HG03521 (cell line): Measurements from ENCODE around the gene SLC12A4.
"Not testable (repeated sequence)": the region's sequence is repeated elsewhere in the genome, so short reads cannot be mapped to it uniquely, and the experiment has no call there.

Experiments used
- ATAC-seq: cut with Tn5 transposase; IDR thresholded peaks from one replicate; pipeline ENCODE4 v1.9.1; 2021; ENCODE audit warnings: mild to moderate bottlenecking, moderate library complexity; ENCODE audit not compliant: unreplicated experiment

The SLC12A4 gene

DNA sequence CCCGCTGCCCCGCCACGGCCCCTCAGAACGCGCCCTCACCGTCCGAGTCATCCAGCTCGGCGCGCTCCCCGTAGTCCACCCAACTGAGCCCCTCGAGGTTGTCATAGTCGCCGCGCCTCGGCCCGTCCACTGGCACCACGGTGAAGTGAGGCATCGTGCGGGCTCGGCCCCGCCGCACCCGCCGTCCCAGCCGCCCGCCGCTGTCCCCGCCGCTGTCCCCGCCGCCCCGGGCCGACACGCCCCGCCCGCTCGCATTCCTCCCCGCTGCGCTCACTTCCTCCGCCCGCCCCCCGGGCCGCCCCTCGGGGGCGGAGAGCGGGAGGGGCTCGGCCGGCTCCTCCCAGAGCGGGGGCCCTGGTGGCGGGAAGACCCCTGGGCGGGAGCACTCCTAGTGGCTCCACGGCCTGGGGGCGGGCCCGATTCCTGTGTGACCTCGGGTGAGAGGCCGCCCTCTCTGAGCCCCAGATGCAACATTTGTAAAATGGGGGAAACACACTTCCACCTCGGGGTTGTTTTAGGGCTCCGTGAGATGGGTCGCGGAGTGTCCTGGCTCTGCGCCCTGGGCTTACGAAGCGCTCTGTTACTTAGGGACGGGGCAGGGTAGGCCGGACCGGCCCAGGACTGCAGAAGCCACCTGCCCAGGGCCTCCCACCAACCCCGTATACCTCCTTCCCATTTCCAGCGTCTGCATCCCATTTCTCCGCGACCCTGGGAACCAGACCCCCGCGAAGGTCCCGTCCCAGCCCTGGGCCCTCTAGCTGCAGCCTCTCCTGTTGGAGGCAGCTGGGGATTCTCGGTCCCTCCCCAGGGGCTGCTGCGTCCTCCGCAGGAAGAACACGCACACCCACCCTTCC lies at the start of gene SLC12A4:
Gene SLC12A4 (minus strand): TSS at position 238 of the 854 bp plus-strand sequence. CDS start 84 bp downstream, at position 154.
- ATAC-seq, result peak; percentile 83

DNA sequence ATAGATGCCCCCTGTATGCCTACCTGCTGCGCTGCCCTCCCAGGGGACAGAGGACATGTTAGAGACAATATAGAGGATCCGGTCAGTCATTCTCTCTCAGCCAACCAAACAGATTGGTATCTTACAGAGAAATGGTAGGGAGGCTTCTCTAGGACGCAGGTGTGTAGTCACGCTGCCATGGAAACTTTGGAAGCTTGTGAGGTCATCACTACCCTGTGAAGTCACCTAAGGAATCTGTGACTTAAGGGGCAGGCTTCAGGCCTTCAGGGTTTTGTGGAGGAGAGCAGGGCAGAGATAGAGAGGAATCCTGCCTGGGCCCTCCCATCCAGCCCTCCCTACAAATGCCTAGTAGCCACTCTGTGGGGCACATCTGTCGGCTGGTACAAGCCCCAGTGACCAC lies 47.2 kb upstream of the SLC12A4 start, which contains the start of gene DPEP2NB:
Gene DPEP2NB (minus strand): TSS at position 231 of the 400 bp plus-strand sequence. CDS start 141 bp downstream, at position 90.
- ATAC-seq, result no peak

- no peak for ATAC-seq
Observed at GRCh38 chr16:68013440-68013839, 45.0 kb upstream of the SLC12A4 start.

DNA sequence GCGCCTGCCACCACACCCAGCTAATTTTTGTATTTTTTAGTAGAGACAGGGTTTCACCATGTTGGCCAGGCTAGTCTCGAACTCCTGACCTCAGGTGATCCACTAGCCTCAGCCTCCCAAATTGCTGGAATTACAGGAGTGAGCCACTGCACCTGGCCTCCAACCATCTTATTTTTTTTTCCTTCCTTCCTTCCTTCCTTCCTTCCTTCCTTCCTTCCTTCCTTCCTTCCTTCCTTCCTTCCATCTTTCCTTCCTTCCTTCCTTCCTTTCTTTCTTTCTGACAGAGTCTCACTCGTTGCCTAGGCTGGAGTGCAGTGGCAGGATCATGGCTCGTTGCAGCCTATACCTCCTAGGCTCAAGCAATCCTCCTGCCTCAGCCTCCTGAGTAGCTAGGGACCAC lies 41.4 kb upstream of the SLC12A4 start:
- not testable (repeated sequence) for ATAC-seq

DNA sequence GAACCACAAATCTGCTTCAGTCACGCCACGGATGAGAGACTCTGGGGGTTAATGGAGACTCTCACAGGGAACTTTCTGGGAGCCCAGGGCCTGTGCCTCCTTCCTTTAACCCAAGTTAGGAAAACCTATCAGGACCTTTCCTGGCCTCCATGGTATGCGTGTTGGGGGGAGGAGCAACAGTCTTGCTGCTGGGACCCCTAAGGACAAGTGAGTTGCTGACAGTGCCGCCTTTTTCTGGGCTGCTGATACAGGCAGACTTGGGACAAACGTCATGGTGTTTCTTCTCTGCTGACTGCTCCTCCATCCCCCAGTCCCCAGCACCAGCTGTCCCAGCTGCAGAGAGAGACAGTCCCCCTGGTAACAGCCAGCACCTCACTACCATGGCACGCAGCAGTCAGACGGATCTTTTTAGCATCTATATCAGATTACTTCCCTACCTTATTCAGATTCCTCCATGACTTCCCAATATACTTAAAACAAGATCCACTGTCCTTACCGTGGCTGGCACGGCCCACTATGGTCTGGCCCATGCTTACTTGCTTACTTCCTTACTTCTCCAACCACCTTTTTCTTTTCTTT lies 40.8 kb upstream of the SLC12A4 start:
- ATAC-seq, result no peak

DNA sequence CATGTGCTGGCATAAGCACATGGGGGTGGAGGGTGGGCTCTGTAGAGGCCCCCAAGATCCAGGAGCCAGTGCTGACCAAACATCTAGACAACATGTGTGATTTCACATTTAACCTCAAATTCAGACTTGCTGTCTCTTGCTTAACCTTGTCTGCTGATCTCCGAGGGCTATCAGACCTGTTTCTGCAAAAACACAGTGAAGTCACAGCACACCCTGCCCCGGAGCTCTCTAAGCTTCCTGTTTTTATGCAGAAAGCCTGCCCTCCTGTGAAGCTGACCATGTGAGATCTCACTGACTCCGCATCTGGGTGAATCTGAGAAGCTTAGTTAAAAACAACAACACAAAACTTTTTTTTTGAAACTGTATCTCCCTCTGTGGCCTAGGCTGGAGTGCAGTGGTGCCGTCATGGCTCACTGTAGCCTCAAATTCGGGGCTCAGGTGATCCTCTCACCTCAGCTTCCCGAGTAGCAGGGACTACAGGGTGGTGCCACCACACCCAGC lies 37.4 kb upstream of the SLC12A4 start:
- no peak for ATAC-seq

DNA sequence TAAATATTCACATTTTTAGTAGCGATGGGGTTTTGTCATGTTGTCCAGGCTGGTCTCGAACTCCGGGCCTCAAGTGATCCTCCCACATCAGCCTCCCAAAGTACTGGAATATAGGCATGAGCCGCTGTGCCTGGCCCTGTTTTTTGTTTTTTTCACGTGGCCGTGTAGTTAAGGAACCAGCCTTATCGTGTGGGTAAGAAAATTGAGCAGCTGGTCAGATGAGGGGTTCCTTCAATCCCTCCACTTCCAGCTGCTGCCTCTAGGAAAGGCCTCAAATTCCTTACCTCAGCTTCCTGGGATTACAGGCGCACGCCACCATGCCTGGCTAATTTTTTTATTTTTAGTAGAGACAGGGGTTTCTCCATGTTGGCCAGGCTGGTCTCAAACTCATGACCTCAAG lies 36.8 kb upstream of the SLC12A4 start:
- ATAC-seq, result no peak

- no peak for ATAC-seq
Observed at GRCh38 chr16:68003031-68003430, 34.6 kb upstream of the SLC12A4 start.

DNA sequence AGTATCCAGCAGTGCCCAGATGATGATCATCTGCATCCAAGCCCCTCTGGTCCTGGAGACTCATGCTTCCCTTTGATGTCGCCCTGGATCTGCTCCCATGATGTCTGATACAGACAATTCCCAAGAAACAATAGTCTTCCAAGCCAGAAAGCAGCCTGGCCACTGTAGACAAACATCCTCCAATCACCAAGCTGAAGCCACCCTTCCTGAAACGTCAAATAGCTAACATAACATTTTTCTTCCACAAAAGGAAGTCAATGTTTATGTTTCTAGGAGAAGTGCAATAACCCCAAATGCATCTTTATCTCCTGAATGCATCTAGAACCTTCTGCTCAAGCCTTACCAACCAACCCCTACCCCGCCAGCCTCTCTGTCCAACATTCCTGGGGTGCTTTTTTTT lies 32.0 kb upstream of the SLC12A4 start:
- ATAC-seq, result no peak

DNA sequence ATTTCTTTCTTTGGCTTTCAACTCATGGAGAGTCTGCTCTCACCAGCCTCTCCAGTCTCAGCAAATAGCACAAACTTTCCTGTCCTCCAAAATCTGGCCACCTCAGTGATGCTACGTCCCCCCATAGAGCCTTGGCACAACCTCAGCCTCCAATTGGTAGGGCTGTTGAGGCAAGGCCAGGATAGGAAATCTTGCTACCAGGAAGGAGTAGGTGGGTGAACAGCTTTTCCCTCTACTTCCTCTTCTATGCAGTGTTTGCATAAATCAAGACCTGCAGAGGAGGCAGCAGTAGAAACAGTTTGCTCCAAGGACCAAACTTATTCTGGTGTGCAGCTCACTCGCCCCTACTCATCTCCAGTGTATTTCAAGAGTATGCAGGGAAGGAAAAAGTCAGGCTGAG lies 31.5 kb upstream of the SLC12A4 start:
- ATAC-seq, result no peak

- ATAC-seq, result not testable (repeated sequence)
Observed at GRCh38 chr16:67998779-67999688, 30.6 kb upstream of the SLC12A4 start, which contains the start of gene DPEP2. DPEP2 (minus strand) TSS chr16:67999484; CDS start chr16:67993212, 6,272 bp downstream.

DNA sequence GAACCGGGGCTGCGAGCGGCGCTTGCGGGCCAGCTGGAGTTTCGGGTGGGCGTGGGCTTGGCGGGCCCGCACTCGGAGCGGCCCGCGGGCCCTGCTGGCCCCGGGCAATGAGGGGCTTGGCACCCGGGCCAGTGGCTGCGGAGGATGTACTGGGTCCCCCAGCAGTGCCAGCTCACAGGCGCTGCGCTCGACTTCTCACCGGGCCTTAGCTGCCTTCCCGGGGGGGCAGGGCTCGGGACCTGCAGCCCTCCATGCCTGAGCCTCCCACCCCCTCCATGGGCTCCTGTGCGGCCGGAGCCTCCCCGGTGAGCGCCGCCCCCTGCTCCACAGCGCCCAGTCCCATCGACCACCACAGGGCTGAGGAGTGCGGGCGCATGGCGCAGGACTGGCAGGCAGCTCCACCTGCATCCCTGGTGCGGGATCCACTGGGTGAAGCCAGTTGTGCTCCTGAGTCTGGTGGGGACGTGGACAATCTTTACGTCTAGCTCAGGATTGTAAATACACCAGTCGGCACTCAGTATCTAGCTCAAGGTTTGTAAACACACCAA lies 29.9 kb upstream of the SLC12A4 start:
- not testable (repeated sequence) for ATAC-seq

DNA sequence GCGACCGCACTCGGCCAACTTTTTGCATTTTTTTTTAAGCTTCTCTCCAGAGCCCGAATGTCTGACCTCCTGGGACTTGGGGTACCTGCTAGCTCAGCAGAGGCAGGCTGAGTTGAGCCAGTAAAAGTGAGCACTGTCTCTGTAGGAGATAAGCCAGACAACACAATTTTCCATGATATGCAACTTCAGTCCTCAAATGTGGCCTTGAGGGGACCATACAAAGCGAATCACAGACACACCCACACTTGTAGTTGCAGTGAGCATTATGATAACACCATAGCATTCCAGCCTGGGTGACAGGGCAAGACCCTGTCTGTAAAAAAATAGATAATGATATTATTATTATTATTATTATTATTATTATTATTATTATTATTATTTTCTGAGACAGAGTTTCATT lies 28.2 kb upstream of the SLC12A4 start:
- no peak for ATAC-seq

- no peak for ATAC-seq
Observed at GRCh38 chr16:67995423-67995822, 27.0 kb upstream of the SLC12A4 start.

DNA sequence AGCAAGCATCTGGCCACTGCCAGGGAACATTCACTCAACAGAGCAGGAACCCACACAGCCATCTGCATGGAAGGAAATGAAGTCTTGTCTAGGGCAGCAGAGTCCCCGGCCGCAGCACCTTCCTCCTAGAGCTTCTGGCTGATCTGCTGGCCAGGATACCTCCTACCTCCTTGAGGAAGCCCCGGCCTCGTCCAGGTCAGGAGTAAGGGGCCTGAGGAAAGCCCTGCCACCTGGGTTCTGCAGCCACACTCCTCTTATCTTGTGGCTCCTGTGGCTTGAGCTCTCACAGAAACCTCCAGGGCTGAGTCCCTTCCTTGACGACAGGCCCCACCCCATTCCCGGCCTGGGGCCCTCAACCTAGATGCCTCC lies 25.6 kb upstream of the SLC12A4 start:
- ATAC-seq, result not testable (repeated sequence)

GRCh38 chr16:67993207-67994039 lies 25.0 kb upstream of the SLC12A4 start:
- peak; percentile 61 for ATAC-seq

DNA sequence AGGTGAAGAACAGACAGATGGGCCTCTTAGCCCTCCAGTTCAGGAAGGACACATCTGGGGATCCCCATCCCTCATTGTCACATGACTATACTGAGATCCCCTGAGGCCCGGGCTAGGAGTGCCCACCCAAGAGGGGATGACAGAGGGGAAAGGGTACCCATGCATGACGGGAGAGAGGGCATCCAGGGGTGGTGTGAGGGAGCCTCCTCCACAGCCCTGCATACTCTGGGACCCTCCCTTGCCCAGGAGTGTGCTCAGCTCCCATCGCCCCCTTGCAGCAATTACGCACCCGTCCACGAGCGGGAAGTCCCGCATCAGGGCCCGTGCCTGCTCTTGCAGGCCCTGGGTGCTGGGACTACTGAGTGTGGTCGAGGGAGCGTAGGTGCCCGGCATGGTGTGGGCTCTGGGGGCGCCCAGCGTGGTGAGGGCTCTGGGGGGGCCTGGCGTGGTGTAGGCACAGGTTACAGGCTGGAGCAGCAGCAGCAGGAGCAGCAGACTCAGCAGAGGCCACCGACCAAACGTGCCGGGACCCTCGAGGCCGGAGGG lies 24.3 kb upstream of the SLC12A4 start:
- no peak for ATAC-seq

DNA sequence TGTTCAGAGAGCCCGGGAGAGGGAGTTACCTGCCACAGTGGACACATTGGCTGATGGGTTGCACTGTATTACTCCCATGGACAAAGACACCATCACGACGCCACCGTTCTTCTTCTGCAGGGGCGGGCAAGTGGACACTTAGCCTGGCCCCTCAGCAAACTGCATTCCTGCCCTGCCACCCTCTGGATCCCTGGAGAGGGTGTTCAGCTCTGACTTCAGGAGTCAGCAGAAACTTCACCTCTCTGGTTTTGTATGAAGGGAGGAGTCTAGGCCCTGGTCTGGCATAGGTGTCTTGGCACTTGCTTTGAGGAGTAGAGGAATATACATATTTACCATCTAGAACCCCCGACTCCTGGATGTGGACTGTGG lies 21.6 kb upstream of the SLC12A4 start:
- ATAC-seq, result no peak

- ATAC-seq, result no peak
Observed at GRCh38 chr16:67989322-67990017, 21.0 kb upstream of the SLC12A4 start.
